Pancreas (tissue), 10 donors: ENCODE measurements around the gene FHOD1. TPM values are rescaled to one million over a fixed set of nuclear protein-coding genes. Genes with fewer than 3 reads are reported as not detected.

Experiments used
- ATAC-seq, 4 donors: fragments of 200-7000 bp; cut with Tn5 transposase; one replicate each; pipeline versions ENCODE4 v1.8.0 to v1.9.1; 2020; ENCODE audit warnings: mild to moderate bottlenecking in 4 of 4, moderate library complexity in 4 of 4
- DNase-seq, 6 donors: peaks; one replicate each; pipeline ENCODE4 v3.0.0-alpha.2; 2020
- FAIRE-seq: peaks from 2 replicates; lab custom pipeline; 2012; peaks lifted over from hg19 to GRCh38; lab: Jason Lieb, UNC
- H3K27ac ChIP-seq, 4 donors: fragments of 200-600 bp; sonication (generic); 1 replicate in 3 of 4; 2 replicates in 1 of 4; pipeline versions ENCODE4 v1.5.0 to v1.8.0; 2020
- H3K27me3 ChIP-seq, 4 donors: fragments of 200-600 bp; one replicate each; pipeline ENCODE4 v1.8.0; 2021
- H3K36me3 ChIP-seq, 3 donors: fragments of 200-600 bp; sonication (generic) in 1 of 3; one replicate each; pipeline versions ENCODE4 v1.5.0 to v1.8.0; 2020 to 2021
- H3K4me1 ChIP-seq, 3 donors: fragments of 200-600 bp; one replicate each; pipeline ENCODE4 v1.8.0; 2021
- H3K4me3 ChIP-seq, 4 donors: fragments of 200-600 bp; sonication (generic) in 2 of 4; one replicate each; pipeline versions ENCODE4 v1.5.0 to v1.8.0; 2020 to 2021
- H3K9me3 ChIP-seq, 4 donors: fragments of 200-600 bp; one replicate each; pipeline ENCODE4 v1.8.0; 2021
- CTCF ChIP-seq, 4 donors: fragments of 200-600 bp; sonication (generic) in 3 of 4; IDR thresholded peaks; one replicate each; pipeline versions ENCODE4 v1.5.0 to v1.8.0; 2021; ENCODE audit warnings: antibody characterized with exemption in 4 of 4
- WGBS, 2 donors: extraction: QIAGEN DNeasy Blood & Tissue Kit; methylation state at CpG; one replicate each; pipeline ENCODE4 v1.1.7; 2013; 5-methylcytosine and 5-hydroxymethylcytosine counted together
- intact Hi-C, 3 donors: fragments of 100-400 bp; cut with DNase I; formaldehyde crosslinking; loops; one replicate each; pipeline versions ENCODE4 v1.11.1 to v1.14.2; 2022
- polyA plus RNA-seq, 2 donors: library from polyadenylated mRNA; stranded (reverse); fragments of 200-250 nt; gene quantifications; one replicate each; pipeline ENCODE4 v1.2.3, GENCODE V29; 2013
- total RNA-seq, 6 donors: library from RNA; stranded (reverse); fragmentation: NEBNext Ultra II Directional in 4 of 6; extraction: Animal tissue kit (Norgen Biotek cat#: 25700) in 4 of 6; gene quantifications; one replicate each; pipeline versions ENCODE4 v1.2.1 to v1.2.4, GENCODE V29; 2021 to 2023
- donor health status: healthy with polysubstance abuse.
- donor health status: DM: no; HTN: no; CAD: no; lungs with moderate emphysema.
- donor health status: DM: no; HTN: no; CAD: no.
- donor health status: control.
- donor health status: control.
- donor health status: Bipolar disorder and iron deficiency.
- donor health status: DM: yes; HTN: yes; CAD: no.
- donor health status: DM: no; HTN: no; CAD: no.
- donor health status: DM: no; HTN: no; CAD: no.
- donor health status: DM: yes; HTN: yes; CAD: no.

The FHOD1 gene
- total and polyA plus RNA-seq, 8 donors: 7.8 to 41.2 (median 11.3) TPM

- Histone ChIP-seq H3K4me1 (peaks cover 0 to 9% (median 6%) of the 10 kb centered on the region in 3 donors), H3K36me3 (peaks cover 0 to 26% (median 19%) of the 10 kb centered on the region in 3 donors), H3K9me3 (no peaks in the 10 kb centered on the region), H3K27me3 (no peaks in the 10 kb centered on the region), H3K4me3 (no peak overlapping the region), H3K27ac (no peak overlapping the region)
- no peak for ATAC-seq
- no peak for FAIRE-seq
- WGBS, 2 donors: 70 to 74% methylated on average over 12 of the region's 12 CpGs
- intact Hi-C loops: no loop called here
- TF ChIP-seq CTCF (IDR thresholded peaks at IDR 0.05): no peak
- DNase-seq: peak in 2 of 6 donors; percentile 37 to 46
These were observed 16.2 kb downstream of the FHOD1 start for GRCh38 chr16:67230809-67231660.

GRCh38 chr16:67229906-67230808 is 17.1 kb downstream of the FHOD1 start:
- no peak for TF ChIP-seq CTCF (IDR thresholded peaks at IDR 0.05)
- 90 to 92% methylated on average over 28 to 32 of the region's 32 CpGs for WGBS, 2 donors
- intact Hi-C loops: no loop called here
- DNase-seq (peak in 2 of 6 donors; percentile 22 to 65), FAIRE-seq (no peak), ATAC-seq (no peak)
- no peaks in the 10 kb centered on the region for H3K9me3 ChIP-seq
- H3K4me3 ChIP-seq: no peak overlapping the region
- H3K36me3 ChIP-seq: peaks cover 0 to 26% (median 19%) of the 10 kb centered on the region in 3 donors
- H3K4me1 ChIP-seq: peaks cover 0 to 9% (median 6%) of the 10 kb centered on the region in 3 donors
- no peak overlapping the region for H3K27ac ChIP-seq
- no peaks in the 10 kb centered on the region for H3K27me3 ChIP-seq

GRCh38 chr16:67228905-67229304 is 18.4 kb downstream of the FHOD1 start:
- no peaks in the 10 kb centered on the region for H3K27me3 ChIP-seq
- peaks cover 0 to 26% (median 19%) of the 10 kb centered on the region in 3 donors for H3K36me3 ChIP-seq
- no peak overlapping the region for H3K4me3 ChIP-seq
- H3K9me3 ChIP-seq: no peaks in the 10 kb centered on the region
- H3K4me1 ChIP-seq: peaks cover 0 to 9% (median 6%) of the 10 kb centered on the region in 3 donors
- TF ChIP-seq CTCF (IDR thresholded peaks at IDR 0.05): no peak
- H3K27ac ChIP-seq: no peak overlapping the region
- DNase-seq (peak in 2 of 6 donors; percentile 13 to 67), FAIRE-seq (no peak), ATAC-seq (no peak)
- intact Hi-C loops: no loop called here
- WGBS, 2 donors: 79 to 83% methylated on average over 9 of the region's 9 CpGs

- H3K4me3 ChIP-seq: peak overlapping the region in 2 of 4 donors; percentile 86 to 97
- H3K36me3 ChIP-seq: peaks cover 0 to 26% (median 19%) of the 10 kb centered on the region in 3 donors
- no peaks in the 10 kb centered on the region for H3K27me3 ChIP-seq
- DNase-seq: peak in 3 of 6 donors; percentile 12 to 56 (median 20)
- TF ChIP-seq CTCF (IDR thresholded peaks at IDR 0.05): no peak
- no peak overlapping the region for H3K27ac ChIP-seq
- no peaks in the 10 kb centered on the region for H3K9me3 ChIP-seq
- peaks cover 0 to 9% (median 6%) of the 10 kb centered on the region in 3 donors for H3K4me1 ChIP-seq
- 81 to 91% methylated on average over 9 of the region's 9 CpGs for WGBS, 2 donors
- no peak for ATAC-seq
- intact Hi-C loops: no loop called here
- no peak for FAIRE-seq
These were observed 19.1 kb downstream of the FHOD1 start for GRCh38 chr16:67228034-67228785.
